ENCODE results near the gene TMEM108. TPM values are rescaled to one million over a fixed set of nuclear protein-coding genes. Genes with fewer than 3 reads are reported as not detected.
A peak's percentile ranks its signal among the peaks of the same experiment; 100 is the strongest.

The TMEM108 gene
- total RNA-seq, 1 experiment from 2014 or later, result 1.0 TPM

DNA sequence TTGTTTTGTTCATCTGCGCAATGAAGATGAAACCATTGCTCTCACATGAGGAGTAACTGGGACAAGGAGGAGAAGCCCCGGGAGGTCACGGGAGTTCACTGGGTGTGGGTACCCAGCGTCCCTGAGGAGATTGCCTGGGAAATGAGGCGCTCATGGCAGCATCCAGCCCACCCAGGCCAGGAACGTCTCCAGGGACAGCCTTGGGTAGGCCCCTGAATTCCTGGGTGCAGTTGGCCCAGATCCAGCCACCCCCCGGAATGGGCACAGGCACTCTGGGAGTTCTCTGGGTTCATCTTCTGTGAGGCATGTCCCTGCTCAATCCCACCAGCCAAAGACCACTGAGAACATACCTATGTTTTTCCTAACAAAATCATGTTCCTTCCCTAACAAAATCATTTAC lies 380.2 kb downstream of the TMEM108 start:
- no peak for DNase-seq (ENCODE audit: low spot score)

- no peak for DNase-seq (ENCODE audit: low spot score)
Observed at GRCh38 chr3:133419151-133419909, 381.1 kb downstream of the TMEM108 start.

- DNase-seq (ENCODE audit: low spot score), result no peak
Observed at GRCh38 chr3:133424937-133425869, 387.0 kb downstream of the TMEM108 start.

DNA sequence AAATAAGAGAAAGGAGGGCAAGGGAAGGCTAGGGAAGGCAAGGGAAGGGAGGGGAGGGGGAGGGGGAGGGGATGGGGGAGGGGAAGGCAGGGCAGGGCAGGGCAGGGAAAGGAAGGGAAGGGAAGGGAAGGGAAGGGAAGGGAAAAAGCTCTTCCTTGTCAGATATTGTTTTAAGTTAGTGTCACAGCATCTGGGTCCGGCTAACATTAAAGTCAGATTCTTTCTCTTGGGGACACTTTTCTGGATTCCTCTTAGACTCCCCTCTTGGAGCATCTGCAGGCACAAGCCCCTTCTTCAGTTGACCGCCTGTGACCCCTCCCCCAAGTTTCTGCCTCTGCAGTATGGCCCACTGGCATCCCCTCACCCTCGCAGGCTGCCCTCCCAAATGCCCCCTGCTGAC lies 387.7 kb downstream of the TMEM108 start:
- DNase-seq (ENCODE audit: low spot score), result no peak

GRCh38 chr3:133426721-133427120 lies 388.5 kb downstream of the TMEM108 start:
- no peak for DNase-seq (ENCODE audit: low spot score)

DNA sequence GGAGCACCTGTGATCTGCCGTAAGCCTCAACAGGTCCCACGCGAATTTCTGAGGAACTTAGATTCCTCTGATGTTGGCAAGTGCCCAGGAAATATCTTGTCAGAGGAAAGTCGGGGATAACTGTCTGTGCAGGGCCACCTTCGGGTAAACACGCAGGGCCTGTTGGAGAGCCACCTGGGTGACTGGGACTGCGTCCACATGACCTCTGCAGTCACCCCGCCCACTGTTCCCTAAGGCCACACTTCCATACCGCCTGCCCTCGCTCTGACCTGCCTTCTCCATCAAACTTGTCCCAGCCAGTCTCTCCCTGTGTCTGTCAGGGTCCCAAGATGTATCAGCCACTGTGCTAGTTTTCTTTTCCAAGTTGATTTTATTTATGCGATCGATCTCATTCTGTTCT lies 390.4 kb downstream of the TMEM108 start:
- no peak for DNase-seq (ENCODE audit: low spot score)

DNA sequence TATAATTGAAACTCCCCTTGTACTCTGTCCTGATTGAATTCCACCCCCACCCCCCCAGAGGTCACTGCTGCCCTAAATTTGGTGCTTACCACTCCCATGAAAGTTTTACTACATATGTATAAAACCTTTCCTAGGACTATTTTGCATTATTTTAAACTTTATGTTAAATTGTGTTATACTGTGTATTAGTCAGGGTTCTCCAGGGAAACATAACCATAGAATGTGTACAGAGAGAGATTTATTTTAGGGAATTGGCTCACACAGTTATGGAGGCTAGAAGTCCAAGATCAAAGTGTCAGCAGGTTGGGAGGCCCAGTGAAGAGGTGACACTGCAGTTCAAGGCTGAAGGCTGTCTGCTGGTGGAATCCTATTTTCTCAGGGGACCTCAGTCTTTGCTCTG lies 390.9 kb downstream of the TMEM108 start:
- no peak for DNase-seq (ENCODE audit: low spot score)

DNA sequence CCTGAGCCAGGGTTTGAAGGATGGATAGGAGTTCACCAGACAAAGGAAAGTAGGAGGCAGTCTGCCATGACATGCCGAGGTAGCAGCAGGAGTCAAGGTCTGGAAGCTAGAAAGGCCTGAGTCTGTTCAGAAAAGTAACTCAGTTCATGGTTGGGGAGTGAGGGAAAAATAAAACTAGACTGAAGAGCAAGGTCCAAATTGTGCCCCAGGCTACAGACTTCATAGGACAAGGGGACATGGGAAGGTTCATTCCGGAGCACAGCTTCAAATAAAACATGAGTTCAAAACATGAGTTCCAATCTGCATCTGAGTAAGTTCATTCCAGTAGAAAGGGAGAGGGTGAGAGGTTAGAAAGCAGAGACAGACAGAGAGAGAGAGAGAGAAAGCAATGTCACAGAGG lies 401.4 kb downstream of the TMEM108 start:
- DNase-seq (ENCODE audit: low spot score), result no peak

DNA sequence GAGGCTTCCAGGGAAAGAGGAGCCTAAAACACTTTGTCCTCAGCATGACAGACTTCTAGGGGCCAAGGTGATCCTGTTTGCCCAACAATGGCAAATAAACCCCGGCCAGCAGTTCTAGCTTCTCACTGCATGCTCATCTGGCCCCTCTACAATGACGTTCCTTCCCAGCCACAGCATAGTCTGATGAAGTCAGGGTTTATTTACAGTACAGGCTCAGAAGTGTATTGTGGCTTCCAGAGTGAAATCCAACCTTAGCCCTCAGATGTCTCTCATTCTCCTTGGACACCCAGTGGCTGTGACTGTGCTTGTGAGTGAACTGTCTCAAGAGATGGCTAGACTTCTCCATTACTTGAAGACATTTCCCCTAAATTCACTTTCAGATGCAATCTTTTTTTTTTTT lies 402.5 kb downstream of the TMEM108 start:
- DNase-seq (ENCODE audit: low spot score), result peak; percentile 72

GRCh38 chr3:133441867-133442270 lies 403.7 kb downstream of the TMEM108 start:
- DNase-seq (ENCODE audit: low spot score), result no peak

DNA sequence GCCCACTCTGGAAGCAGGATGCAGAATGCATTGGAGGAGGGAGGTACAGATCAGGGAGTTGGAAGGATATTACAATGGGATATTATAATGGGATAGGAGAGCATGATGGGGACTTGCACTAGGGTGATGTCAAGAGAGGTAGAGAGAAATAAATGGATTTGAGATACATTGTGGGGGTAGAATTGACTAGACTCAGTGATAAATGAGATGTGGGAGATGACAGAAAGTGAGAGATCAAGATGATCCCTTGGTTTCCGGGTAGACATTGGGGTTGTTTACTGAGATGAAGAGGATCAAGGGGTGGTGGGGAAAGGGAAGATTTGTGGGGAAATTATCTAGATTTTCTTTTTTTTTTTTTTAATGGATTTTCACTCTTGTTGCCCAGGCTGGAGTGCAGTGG lies 404.3 kb downstream of the TMEM108 start:
- DNase-seq (ENCODE audit: low spot score), result no peak

DNA sequence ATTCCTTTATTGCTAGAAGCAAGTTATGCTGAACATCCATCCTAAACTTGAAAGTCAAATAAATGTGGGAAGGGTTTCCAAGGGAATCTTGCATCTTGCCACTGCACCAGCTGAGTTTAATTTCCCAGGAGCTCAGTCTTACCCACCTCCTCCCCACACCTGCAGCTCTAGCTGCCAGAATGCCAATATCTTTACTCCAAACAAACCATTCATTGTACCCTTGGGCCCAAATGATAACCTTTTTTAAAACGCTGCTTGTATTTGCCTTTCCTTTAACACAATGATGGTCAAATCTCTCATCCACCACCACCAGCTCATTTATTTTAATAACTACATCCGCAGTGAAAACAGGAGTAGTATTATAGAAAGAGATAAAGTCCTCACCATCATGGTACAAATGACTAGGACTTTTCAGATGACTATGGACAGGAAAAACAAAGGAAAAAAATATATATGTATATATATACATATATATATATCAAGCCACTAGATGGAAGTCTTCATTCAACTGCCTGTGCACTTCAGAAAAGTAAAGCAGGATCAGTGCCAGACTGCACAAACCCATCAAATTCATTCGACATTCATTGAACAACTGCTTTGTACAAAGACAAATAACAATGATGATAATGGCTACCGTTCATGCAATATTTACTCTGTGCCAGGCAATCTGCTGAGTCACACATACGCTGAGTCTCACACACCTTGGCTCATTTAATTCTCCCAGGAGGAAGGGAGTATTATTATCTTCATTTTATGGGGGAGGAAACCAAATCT lies 405.6 kb downstream of the TMEM108 start:
- DNase-seq (ENCODE audit: low spot score), result peak; percentile 61

DNA sequence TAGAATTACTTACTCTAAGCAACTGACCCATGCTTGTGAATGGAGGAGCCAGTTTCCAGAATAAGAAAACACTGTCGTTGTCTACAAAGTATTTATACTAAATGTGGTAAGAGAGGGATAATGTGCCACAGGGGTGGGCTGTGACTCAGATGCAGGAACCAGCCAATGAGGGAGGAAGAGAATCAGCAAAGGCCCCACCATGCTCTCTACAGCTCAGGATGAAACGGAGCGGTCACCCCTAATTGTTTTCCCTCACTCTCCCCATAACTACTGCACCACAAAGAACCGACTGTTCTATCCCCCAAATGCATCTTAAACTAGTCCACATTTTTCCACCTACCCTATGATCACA lies 406.2 kb downstream of the TMEM108 start:
- no peak for DNase-seq (ENCODE audit: low spot score)

DNA sequence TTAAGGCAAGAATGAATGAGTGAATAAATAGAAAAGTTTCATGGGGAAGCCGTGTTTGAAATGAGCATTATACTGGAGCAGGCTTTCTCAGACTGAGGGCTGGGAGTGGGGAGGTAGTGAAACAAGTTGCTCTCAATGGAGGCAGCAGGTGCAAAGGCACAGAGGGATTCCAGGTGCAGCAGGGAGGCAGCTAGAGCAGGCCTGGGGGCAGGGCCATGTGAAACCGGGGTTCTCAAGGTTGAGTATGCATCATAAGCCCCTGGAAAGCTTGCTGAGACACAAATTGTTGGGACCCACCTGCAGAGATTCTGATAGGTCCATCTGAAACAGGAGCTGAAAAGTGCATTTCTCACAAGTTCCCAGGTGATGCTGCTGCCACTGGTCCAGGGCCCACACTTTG lies 406.9 kb downstream of the TMEM108 start:
- DNase-seq (ENCODE audit: low spot score), result no peak

All from H4 (cell line).